ENCODE results near the gene CCDC85A. TPM values are rescaled to one million over a fixed set of nuclear protein-coding genes. Genes with fewer than 3 reads are reported as not detected.

Gene CCDC85A
- total and polyA plus RNA-seq, 5 donors from 2014 or later = not detected

DNA sequence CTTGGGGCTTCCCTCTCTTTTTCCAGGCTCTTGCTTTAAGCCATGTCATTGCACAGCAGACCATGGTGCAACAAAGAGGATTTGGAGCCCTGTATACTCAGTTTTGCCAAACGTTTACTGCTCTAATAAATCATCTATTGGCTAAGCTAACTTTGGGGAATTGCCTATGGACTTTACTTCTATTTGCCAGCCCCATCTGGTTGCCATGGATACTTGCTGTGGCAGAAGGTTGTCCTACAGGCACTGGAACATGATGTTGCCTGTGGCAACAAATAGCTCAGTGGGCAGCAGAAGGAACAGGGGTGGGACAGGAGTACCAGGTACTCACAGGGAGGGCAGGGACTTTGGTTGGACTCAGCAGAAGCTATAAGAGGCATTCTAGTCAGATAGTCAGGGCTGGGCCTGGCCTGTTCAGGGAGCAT, 129.7 kb downstream of the CCDC85A start:
- H3K9me3 ChIP-seq (ENCODE audit: control insufficient read depth in 2 of 2, low read length in 2 of 2) = no peaks in the 10 kb centered on the region
- no peaks in the 10 kb centered on the region for H3K27me3 Mint-ChIP-seq
- H3K27ac Mint-ChIP-seq = no peak overlapping the region
- no peak overlapping the region for H3K27ac ChIP-seq (ENCODE audit: insufficient read depth, low read length, poor library complexity, severe bottlenecking)
- no peaks in the 10 kb centered on the region for H3K27me3 ChIP-seq (ENCODE audit: control insufficient read depth, insufficient read depth, low read length)
- no peaks in the 10 kb centered on the region for H3K4me1 Mint-ChIP-seq
- no peak overlapping the region for H3K4me3 Mint-ChIP-seq
- no peak for ATAC-seq (ENCODE audit: low read depth in 2 of 2)
- no peaks in the 10 kb centered on the region for H3K4me1 ChIP-seq (ENCODE audit: control insufficient read depth, insufficient read depth, low read length, poor library complexity, severe bottlenecking)
- H3K36me3 ChIP-seq (ENCODE audit: control insufficient read depth, insufficient read depth, low read length) = no peaks in the 10 kb centered on the region
- H3K9me3 Mint-ChIP-seq = peaks cover 1 to 6% (median 5%) of the 10 kb centered on the region in 7 donors
- no peak overlapping the region for H3K4me3 ChIP-seq (ENCODE audit: low read depth, low read length)
- no peak for DNase-seq
- no peaks in the 10 kb centered on the region for H3K36me3 Mint-ChIP-seq

DNA sequence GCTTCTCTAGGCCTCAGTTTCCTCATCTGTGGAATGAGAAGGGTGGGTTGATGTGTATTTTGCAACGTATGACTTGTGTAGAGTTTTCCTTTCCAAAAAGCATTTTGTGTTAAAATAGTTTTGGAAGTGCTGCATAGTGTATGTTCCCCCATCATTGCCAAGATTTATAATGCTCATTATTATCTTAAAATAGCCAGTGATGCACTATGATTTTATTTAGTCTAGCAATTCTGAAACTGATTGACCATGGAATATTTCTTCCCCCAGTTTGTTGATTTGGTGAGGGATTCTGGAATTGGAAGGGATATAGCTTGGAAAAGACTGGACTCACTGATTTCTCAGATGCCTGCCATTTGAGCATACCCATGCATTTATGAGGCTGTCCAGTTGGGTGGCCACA, 130.6 kb downstream of the CCDC85A start:
- no peaks in the 10 kb centered on the region for H3K36me3 Mint-ChIP-seq
- H3K27ac Mint-ChIP-seq = no peak overlapping the region
- no peaks in the 10 kb centered on the region for H3K4me1 Mint-ChIP-seq
- DNase-seq (no peak), ATAC-seq (ENCODE audit: low read depth in 2 of 2) (no peak)
- Histone ChIP-seq H3K36me3 (ENCODE audit: control insufficient read depth, insufficient read depth, low read length) (no peaks in the 10 kb centered on the region), H3K4me3 (ENCODE audit: low read depth, low read length) (no peak overlapping the region), H3K9me3 (ENCODE audit: control insufficient read depth in 2 of 2, low read length in 2 of 2) (no peaks in the 10 kb centered on the region), H3K27me3 (ENCODE audit: control insufficient read depth, insufficient read depth, low read length) (no peaks in the 10 kb centered on the region), H3K27ac (ENCODE audit: insufficient read depth, low read length, poor library complexity, severe bottlenecking) (no peak overlapping the region), H3K4me1 (ENCODE audit: control insufficient read depth, insufficient read depth, low read length, poor library complexity, severe bottlenecking) (no peaks in the 10 kb centered on the region)
- no peaks in the 10 kb centered on the region for H3K27me3 Mint-ChIP-seq
- peaks cover 1 to 7% (median 5%) of the 10 kb centered on the region in 7 donors for H3K9me3 Mint-ChIP-seq
- H3K4me3 Mint-ChIP-seq = no peak overlapping the region

DNA sequence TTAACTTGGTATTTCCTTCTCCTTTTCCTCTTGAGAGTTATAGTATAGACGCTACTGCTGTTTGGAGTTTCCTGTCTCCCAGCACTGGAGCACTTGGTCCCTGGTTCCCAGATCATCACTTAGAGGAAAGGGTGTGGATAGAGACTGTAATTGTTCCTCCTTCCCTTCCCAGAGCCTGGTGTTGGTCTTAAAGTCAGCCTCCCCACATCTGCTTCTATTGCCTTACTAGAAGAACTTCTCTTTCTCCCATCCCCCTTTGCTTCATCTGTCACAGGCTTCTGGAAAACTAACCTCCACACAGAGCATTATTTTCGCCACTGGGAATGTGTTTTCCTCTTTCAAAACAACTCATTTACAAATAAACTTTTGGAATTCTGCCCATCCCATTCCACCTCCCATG, 131.0 kb downstream of the CCDC85A start:
- ATAC-seq (ENCODE audit: low read depth in 2 of 2) (no peak), DNase-seq (no peak)
- no peaks in the 10 kb centered on the region for H3K9me3 ChIP-seq (ENCODE audit: control insufficient read depth in 2 of 2, low read length in 2 of 2)
- no peaks in the 10 kb centered on the region for H3K27me3 ChIP-seq (ENCODE audit: control insufficient read depth, insufficient read depth, low read length)
- H3K4me1 Mint-ChIP-seq = no peaks in the 10 kb centered on the region
- no peak overlapping the region for H3K4me3 Mint-ChIP-seq
- no peaks in the 10 kb centered on the region for H3K27me3 Mint-ChIP-seq
- no peak overlapping the region for H3K4me3 ChIP-seq (ENCODE audit: low read depth, low read length)
- H3K36me3 Mint-ChIP-seq = no peaks in the 10 kb centered on the region
- H3K27ac Mint-ChIP-seq = no peak overlapping the region
- H3K27ac ChIP-seq (ENCODE audit: insufficient read depth, low read length, poor library complexity, severe bottlenecking) = no peak overlapping the region
- H3K36me3 ChIP-seq (ENCODE audit: control insufficient read depth, insufficient read depth, low read length) = no peaks in the 10 kb centered on the region
- H3K9me3 Mint-ChIP-seq = peaks cover 1 to 9% (median 5%) of the 10 kb centered on the region in 7 donors
- H3K4me1 ChIP-seq (ENCODE audit: control insufficient read depth, insufficient read depth, low read length, poor library complexity, severe bottlenecking) = no peaks in the 10 kb centered on the region

GRCh38 chr2:56315376-56315775, 131.6 kb downstream of the CCDC85A start:
- no peaks in the 10 kb centered on the region for H3K36me3 Mint-ChIP-seq

GRCh38 chr2:56316011-56316410, 132.2 kb downstream of the CCDC85A start:
- H3K4me1 ChIP-seq (ENCODE audit: control insufficient read depth, insufficient read depth, low read length, poor library complexity, severe bottlenecking) = no peaks in the 10 kb centered on the region
- no peaks in the 10 kb centered on the region for H3K36me3 Mint-ChIP-seq
- H3K4me1 Mint-ChIP-seq = no peaks in the 10 kb centered on the region
- no peak overlapping the region for H3K27ac Mint-ChIP-seq
- H3K36me3 ChIP-seq (ENCODE audit: control insufficient read depth, insufficient read depth, low read length) = no peaks in the 10 kb centered on the region
- H3K4me3 ChIP-seq (ENCODE audit: low read depth, low read length) = no peak overlapping the region
- no peaks in the 10 kb centered on the region for H3K27me3 Mint-ChIP-seq
- DNase-seq (no peak), ATAC-seq (ENCODE audit: low read depth in 2 of 2) (no peak)
- H3K27me3 ChIP-seq (ENCODE audit: control insufficient read depth, insufficient read depth, low read length) = no peaks in the 10 kb centered on the region
- peaks cover 1 to 11% (median 7%) of the 10 kb centered on the region in 7 donors for H3K9me3 Mint-ChIP-seq
- H3K27ac ChIP-seq (ENCODE audit: insufficient read depth, low read length, poor library complexity, severe bottlenecking) = no peak overlapping the region
- H3K4me3 Mint-ChIP-seq = no peak overlapping the region
- no peaks in the 10 kb centered on the region for H3K9me3 ChIP-seq (ENCODE audit: control insufficient read depth in 2 of 2, low read length in 2 of 2)

More at GRCh38 chr2:56315376-56315775, 131.6 kb downstream of the CCDC85A start:
- Histone ChIP-seq H3K27me3 (ENCODE audit: control insufficient read depth, insufficient read depth, low read length) (no peaks in the 10 kb centered on the region), H3K36me3 (ENCODE audit: control insufficient read depth, insufficient read depth, low read length) (no peaks in the 10 kb centered on the region), H3K4me3 (ENCODE audit: low read depth, low read length) (no peak overlapping the region), H3K9me3 (ENCODE audit: control insufficient read depth in 2 of 2, low read length in 2 of 2) (no peaks in the 10 kb centered on the region), H3K27ac (ENCODE audit: insufficient read depth, low read length, poor library complexity, severe bottlenecking) (no peak overlapping the region), H3K4me1 (ENCODE audit: control insufficient read depth, insufficient read depth, low read length, poor library complexity, severe bottlenecking) (no peaks in the 10 kb centered on the region)
- Mint-ChIP-seq H3K27me3 (no peaks in the 10 kb centered on the region), H3K9me3 (peaks cover 1 to 11% (median 5%) of the 10 kb centered on the region in 7 donors), H3K4me3 (no peak overlapping the region), H3K27ac (no peak overlapping the region), H3K4me1 (no peaks in the 10 kb centered on the region)
- DNase-seq (no peak), ATAC-seq (ENCODE audit: low read depth in 2 of 2) (no peak)

DNA sequence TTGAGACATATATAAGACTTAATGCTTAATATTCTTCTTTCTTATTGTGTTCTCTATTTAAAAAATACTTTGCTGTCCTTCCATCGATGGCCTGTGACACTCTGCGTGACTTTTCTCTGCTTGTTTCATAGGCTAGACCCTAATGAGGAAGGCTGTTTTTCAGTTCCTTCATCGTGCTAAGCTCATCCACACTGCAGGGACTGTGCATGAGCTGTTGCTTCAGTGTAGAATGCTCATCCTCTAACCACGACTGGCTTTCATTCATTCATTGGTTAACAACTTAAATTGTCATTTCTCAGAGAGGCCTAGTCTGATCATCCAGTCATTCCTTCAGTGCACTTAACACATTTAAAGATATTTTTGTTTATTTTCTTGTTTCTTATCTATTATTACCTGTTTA, 134.4 kb downstream of the CCDC85A start:
- Mint-ChIP-seq H3K36me3 (no peaks in the 10 kb centered on the region), H3K27me3 (no peaks in the 10 kb centered on the region), H3K4me3 (no peak overlapping the region)

DNA sequence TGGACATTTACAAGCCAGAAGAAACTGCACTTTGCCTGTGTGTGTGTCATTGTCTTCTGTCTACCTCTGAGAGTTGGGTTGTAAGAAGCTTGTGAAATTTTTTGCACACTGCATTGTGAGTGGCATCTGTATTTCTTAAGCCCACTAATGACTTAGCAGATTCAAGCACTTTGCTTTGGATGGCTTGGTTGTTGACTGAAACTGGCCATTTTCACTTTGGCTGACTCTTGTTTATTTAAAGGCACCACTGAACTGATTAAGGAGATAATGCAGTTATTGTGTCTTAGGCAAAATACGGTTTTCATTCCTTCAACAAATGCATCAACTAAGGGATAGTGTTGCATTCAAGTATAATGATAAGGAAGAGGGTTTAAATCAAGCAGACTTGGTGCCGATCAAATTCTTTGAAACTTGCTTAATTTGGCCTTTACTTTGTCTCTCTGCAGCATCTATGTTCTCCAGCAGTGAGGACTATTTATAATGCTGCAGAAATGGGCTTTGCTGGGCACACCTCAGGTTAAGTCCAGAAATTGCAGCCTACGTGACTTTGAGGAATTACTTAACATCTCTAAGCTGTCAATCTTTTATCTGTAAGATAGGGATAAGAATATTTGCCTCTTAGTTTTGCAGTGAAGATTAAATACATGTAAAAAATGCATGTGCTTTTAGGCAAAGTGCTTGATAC, 142.0 kb downstream of the CCDC85A start:
- peaks cover 0 to 6% (median 1%) of the 10 kb centered on the region in 7 donors for H3K9me3 Mint-ChIP-seq
- ATAC-seq (ENCODE audit: low read depth in 2 of 2) (no peak), DNase-seq (no peak)
- no peaks in the 10 kb centered on the region for H3K4me1 Mint-ChIP-seq
- no peaks in the 10 kb centered on the region for H3K36me3 Mint-ChIP-seq
- Histone ChIP-seq H3K27me3 (ENCODE audit: control insufficient read depth, insufficient read depth, low read length) (no peaks in the 10 kb centered on the region), H3K9me3 (ENCODE audit: control insufficient read depth in 2 of 2, low read length in 2 of 2) (no peaks in the 10 kb centered on the region), H3K27ac (ENCODE audit: insufficient read depth, low read length, poor library complexity, severe bottlenecking) (no peak overlapping the region), H3K4me1 (ENCODE audit: control insufficient read depth, insufficient read depth, low read length, poor library complexity, severe bottlenecking) (no peaks in the 10 kb centered on the region), H3K36me3 (ENCODE audit: control insufficient read depth, insufficient read depth, low read length) (no peaks in the 10 kb centered on the region), H3K4me3 (ENCODE audit: low read depth, low read length) (no peak overlapping the region)
- H3K27ac Mint-ChIP-seq = no peak overlapping the region
- H3K27me3 Mint-ChIP-seq = no peaks in the 10 kb centered on the region
- no peak overlapping the region for H3K4me3 Mint-ChIP-seq

More for the DNA sequence above, 134.4 kb downstream of the CCDC85A start:
- Mint-ChIP-seq H3K27ac (no peak overlapping the region), H3K4me1 (no peaks in the 10 kb centered on the region), H3K9me3 (peaks cover 1 to 15% (median 8%) of the 10 kb centered on the region in 7 donors)
- no peaks in the 10 kb centered on the region for H3K9me3 ChIP-seq (ENCODE audit: control insufficient read depth in 2 of 2, low read length in 2 of 2)
- ATAC-seq (ENCODE audit: low read depth in 2 of 2) (no peak), DNase-seq (no peak)
- H3K4me3 ChIP-seq (ENCODE audit: low read depth, low read length) = no peak overlapping the region
- H3K27me3 ChIP-seq (ENCODE audit: control insufficient read depth, insufficient read depth, low read length) = no peaks in the 10 kb centered on the region
- H3K36me3 ChIP-seq (ENCODE audit: control insufficient read depth, insufficient read depth, low read length) = no peaks in the 10 kb centered on the region
- no peak overlapping the region for H3K27ac ChIP-seq (ENCODE audit: insufficient read depth, low read length, poor library complexity, severe bottlenecking)
- no peaks in the 10 kb centered on the region for H3K4me1 ChIP-seq (ENCODE audit: control insufficient read depth, insufficient read depth, low read length, poor library complexity, severe bottlenecking)

DNA sequence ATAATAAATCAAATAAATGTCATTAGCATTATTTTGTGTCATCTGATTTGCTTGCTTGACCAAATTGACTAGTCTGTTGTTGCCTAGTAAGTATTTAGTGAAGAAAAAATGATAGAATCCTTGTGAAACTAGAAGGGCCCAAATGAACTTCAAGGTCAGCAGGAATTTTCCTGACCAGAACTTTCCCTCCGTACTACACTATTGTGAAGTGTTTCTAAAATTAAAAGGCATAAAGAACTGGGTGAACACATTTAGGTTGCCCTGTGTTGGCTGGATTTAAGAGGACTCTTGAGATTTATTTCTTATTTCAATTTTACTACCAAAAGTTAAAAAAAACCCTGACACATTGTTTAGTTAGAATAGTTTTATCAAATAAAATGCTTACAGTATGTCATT, 142.6 kb downstream of the CCDC85A start:
- no peak overlapping the region for H3K27ac ChIP-seq (ENCODE audit: insufficient read depth, low read length, poor library complexity, severe bottlenecking)
- H3K27me3 ChIP-seq (ENCODE audit: control insufficient read depth, insufficient read depth, low read length) = no peaks in the 10 kb centered on the region
- ATAC-seq (ENCODE audit: low read depth in 2 of 2) (no peak), DNase-seq (no peak)
- H3K4me1 ChIP-seq (ENCODE audit: control insufficient read depth, insufficient read depth, low read length, poor library complexity, severe bottlenecking) = no peaks in the 10 kb centered on the region
- H3K27ac Mint-ChIP-seq = no peak overlapping the region
- H3K4me3 ChIP-seq (ENCODE audit: low read depth, low read length) = no peak overlapping the region
- peaks cover 0 to 8% (median 2%) of the 10 kb centered on the region in 7 donors for H3K9me3 Mint-ChIP-seq
- H3K36me3 Mint-ChIP-seq = no peaks in the 10 kb centered on the region
- no peaks in the 10 kb centered on the region for H3K4me1 Mint-ChIP-seq
- no peaks in the 10 kb centered on the region for H3K36me3 ChIP-seq (ENCODE audit: control insufficient read depth, insufficient read depth, low read length)
- H3K27me3 Mint-ChIP-seq = no peaks in the 10 kb centered on the region
- no peak overlapping the region for H3K4me3 Mint-ChIP-seq
- no peaks in the 10 kb centered on the region for H3K9me3 ChIP-seq (ENCODE audit: control insufficient read depth in 2 of 2, low read length in 2 of 2)
